GM12878 (cell line): Measurements from ENCODE around the gene ZNF554. TPM values are rescaled to one million over a fixed set of nuclear protein-coding genes. Genes with fewer than 3 reads are reported as not detected.

Source experiments
- ATAC-seq: fragments of 200-7000 bp; cut with Tn5 transposase; 3 replicates; pipeline ENCODE4 v1.9.1; 2020; ENCODE audit warnings: mild to moderate bottlenecking, moderate library complexity
- BruUV-seq: library from RNA; stranded (reverse); fragments of 400-500 nt; replicated peaks from 2 replicates; lab custom pipeline; 2021; lab: Mats Ljungman, UMichigan
- CTCF ChIA-PET: fragments of 300-600 bp; sonication (Branson Sonifier 250); formaldehyde crosslinking; extraction: SDS; loops from one replicate; lab custom pipeline; 2021; ENCODE audit warnings: inconsistent platforms; lab: Yijun Ruan, JAX
- POLR2A ChIA-PET: fragments of 350-600 bp; formaldehyde crosslinking; extraction: SDS; loops from one replicate; lab custom pipeline; 2021; ENCODE audit warnings: inconsistent platforms; lab: Charles Lee
- RAD21 ChIA-PET: fragments of 300-600 bp; sonication (Branson Sonifier 250); formaldehyde crosslinking; loops from one replicate; lab custom pipeline; 2023; ENCODE audit warnings: antibody characterized with exemption; ENCODE audit not compliant: unreplicated experiment; lab: Charles Lee
- SMC1A ChIA-PET: fragments of 300-600 bp; sonication (Branson Sonifier 250); formaldehyde crosslinking; loops from one replicate; lab custom pipeline; 2023; ENCODE audit not compliant: unreplicated experiment, uncharacterized antibody; lab: Charles Lee
- DNase-seq: peaks from one replicate; pipeline ENCODE4 v3.0.0-alpha.2; 2011; ENCODE audit warnings: low read depth, low spot score
- FAIRE-seq: peaks from 3 replicates; lab custom pipeline; 2011; peaks lifted over from hg19 to GRCh38; lab: Jason Lieb, UNC
- H2AFZ ChIP-seq: 2 replicates; pipeline ENCODE4 v1.6.0; 2011; ENCODE audit warnings: low read depth, low read length, control low read depth; ENCODE audit not compliant: control insufficient read depth
- H3K27ac ChIP-seq: 2 replicates; pipeline ENCODE4 v1.5.1; 2011; ENCODE audit warnings: control low read depth; ENCODE audit not compliant: control insufficient read depth, insufficient read depth
- H3K27me3 ChIP-seq, 2 experiments: replicated peaks in 1 of 2; 2 replicates each; pipeline versions ENCODE4 v1.6.0 to v1.6.1; 2011; ENCODE audit warnings: low read length in 1 of 2; ENCODE audit not compliant: control insufficient read depth in 2 of 2, insufficient read depth in 2 of 2
- H3K36me3 ChIP-seq, 2 experiments: 2 replicates each; pipeline ENCODE4 v1.5.1; 2011; ENCODE audit warnings: low read length in 1 of 2; ENCODE audit not compliant: control insufficient read depth in 2 of 2, insufficient read depth in 2 of 2
- H3K4me1 ChIP-seq: 2 replicates; pipeline ENCODE4 v1.6.1; 2011; ENCODE audit warnings: mild to moderate bottlenecking, low read length, moderate library complexity, mixed read lengths; ENCODE audit not compliant: control insufficient read depth, insufficient read depth
- H3K4me2 ChIP-seq: 2 replicates; pipeline ENCODE4 v1.6.0; 2011; ENCODE audit warnings: control low read depth; ENCODE audit not compliant: control insufficient read depth, insufficient read depth
- H3K4me3 ChIP-seq: fragments of 200-600 bp; sonication (generic); 2 replicates; pipeline ENCODE4 v1.5.1; 2016
- H3K79me2 ChIP-seq: 2 replicates; pipeline ENCODE4 v1.6.0; 2011; ENCODE audit warnings: low read length; ENCODE audit not compliant: control insufficient read depth, insufficient read depth
- H3K9ac ChIP-seq: 2 replicates; pipeline ENCODE4 v1.8.0; 2011; ENCODE audit warnings: low read length, control low read depth, mixed read lengths; ENCODE audit not compliant: control insufficient read depth, insufficient read depth
- H3K9me3 ChIP-seq: replicated peaks from 3 replicates; pipeline ENCODE4 v1.5.1; 2011; ENCODE audit warnings: mild to moderate bottlenecking, low read length; ENCODE audit not compliant: control insufficient read depth, insufficient read depth
- H4K20me1 ChIP-seq: 2 replicates; pipeline ENCODE4 v1.6.0; 2011; ENCODE audit not compliant: control insufficient read depth, insufficient read depth
- CHD2 ChIP-seq: IDR thresholded peaks from 2 replicates; pipeline ENCODE4 v1.6.1; 2011; ENCODE audit warnings: low read depth, low read length, improper control_type of control experiment, borderline replicate concordance
- HSF1 ChIP-seq: fragments of 150-350 bp; IDR thresholded peaks from 2 replicates; pipeline ENCODE4 v1.6.1; 2014; ENCODE audit warnings: mild to moderate bottlenecking, low read depth, low read length
- NR2F1 ChIP-seq: fragments of 450-650 bp; conservative IDR thresholded peaks from 2 replicates; pipeline ENCODE4 v1.6.1; 2017; ENCODE audit warnings: mild to moderate bottlenecking
- POU2F2 ChIP-seq: IDR thresholded peaks from 3 replicates; pipeline ENCODE4 v1.6.1; 2011; ENCODE audit warnings: low read depth, mild to moderate bottlenecking, low read length, borderline replicate concordance
- RELB ChIP-seq: fragments of 450-650 bp; IDR thresholded peaks from 2 replicates; pipeline ENCODE4 v1.6.1; 2017; ENCODE audit warnings: low read depth, mild to moderate bottlenecking, moderate library complexity
- SUZ12 ChIP-seq: fragments of 200-600 bp; sonication (generic); IDR thresholded peaks from one replicate; pipeline ENCODE4 v1.6.1; 2018; ENCODE audit warnings: antibody characterized with exemption, mild to moderate bottlenecking; ENCODE audit not compliant: unreplicated experiment
- ZBTB11 ChIP-seq: fragments of 450-650 bp; formaldehyde crosslinking; IDR thresholded peaks from 2 replicates; pipeline ENCODE4 v1.5.0; 2022; ENCODE audit warnings: mild to moderate bottlenecking, missing genetic modification characterization
- WGBS: methylation state at CpG from one replicate; pipeline ENCODE4 v1.1.6; 2016; ENCODE audit warnings: low lambda C conversion rate; ENCODE audit not compliant: insufficient replicate concordance, insufficient coverage; ENCODE audit errors: missing lambda C conversion rate; 5-methylcytosine and 5-hydroxymethylcytosine counted together
- in situ Hi-C: fragments of 300-500 bp; cut with MboI; formaldehyde crosslinking; loops from 9 replicates; pipeline ENCODE4 v1.14.3; 2018; ENCODE audit warnings: mixed read lengths
- intact Hi-C: fragments of 100-400 bp; cut with micrococcal nuclease; formaldehyde crosslinking; loops from one replicate; pipeline ENCODE4 v1.14.2; 2022; ENCODE audit not compliant: unreplicated experiment
- polyA plus RNA-seq, 11 experiments: library from polyadenylated mRNA; depleted of rRNA in 4 of 11; unstranded in 6 of 11; stranded (reverse) in 5 of 11; fragments of >200 nt; fragmentation: Nextera tagmentation in 4 of 11; fragmentation: Illumina TruSeq in 1 of 11; extraction: Ambion mirVana in 4 of 11; extraction: Trizol in 1 of 11; gene quantifications; 1 replicate in 1 of 11; 2 replicates in 10 of 11; pipeline versions ENCODE4 v1.2.1 to v1.2.3, GENCODE V29; 2011 to 2016; ENCODE audit warnings: inconsistent platforms in 2 of 11, missing spikeins in 2 of 11, low read depth in 1 of 11
- total RNA-seq, 4 experiments: library from RNA; depleted of rRNA in 3 of 4; stranded (reverse); fragments of >200 nt in 3 of 4; fragmentation: Illumina TruSeq in 1 of 4; extraction: Trizol in 1 of 4; gene quantifications; 2 replicates each; pipeline versions ENCODE4 v1.2.1 to v1.2.3, GENCODE V29; 2013 to 2021

The ZNF554 gene
- total and polyA plus RNA-seq, 10 of the 15 experiments (the other 5 are each of a cell fraction or from before 2014, with no cell fraction given): 0.19 to 2.1 (median 1.4) TPM

- TF ChIP-seq HSF1 (no peak), SUZ12 (no peak), NR2F1 (0 out of 2 replicates have a peak, but pooled peaks have one; percentile 20), RELB (no peak)
- TF ChIP-seq, all 136 proteins: peak for 6
These were observed 15.3 kb upstream of the ZNF554 start (continued) for GRCh38 chr19:2804156-2805004.

- Histone ChIP-seq H3K4me3 (no peak overlapping the region), H2AFZ (no peak overlapping the region), H3K4me2 (no peak overlapping the region), H3K36me3 (peaks cover 29 to 61% of the 10 kb centered on the region in 2 experiments), H3K9me3 (no peaks in the 10 kb centered on the region; the same call in 2 of the 3 replicates), H3K79me2 (no peaks in the 10 kb centered on the region), H3K9ac (no peak overlapping the region), H3K27me3 (no peaks in the 10 kb centered on the region), H4K20me1 (no peaks in the 10 kb centered on the region), H3K27ac (no peak overlapping the region), H3K4me1 (no peaks in the 10 kb centered on the region)
- FAIRE-seq (no peak), ATAC-seq (no peak), DNase-seq (no peak)
- CTCF ChIA-PET: no interaction called here
- WGBS: 95% methylated on average over 19 of the region's 28 CpGs
- intact Hi-C loops (no loop called here), in situ Hi-C loops (no loop called here)
- SMC1A ChIA-PET: interaction anchor here (1.3 kb wide), 1 partner anchor 14 kb away, joined by 5 read pairs; the partner anchor contains the start of gene ZNF554
- RAD21 ChIA-PET: no interaction called here
- BruUV-seq: no TSS peak
- POLR2A ChIA-PET: no interaction called here
- TF ChIP-seq POU2F2: no peak
- no peak for TF ChIP-seq CHD2
- TF ChIP-seq ZBTB11 (CRISPR knock-in tag): no peak
These were observed 14.3 kb upstream of the ZNF554 start for GRCh38 chr19:2805261-2805900.
